HG02970 (cell line): ENCODE measurements around the gene SLC2A8.

Experiments
- ATAC-seq: cut with Tn5 transposase; IDR thresholded peaks from one replicate; pipeline ENCODE4 v1.9.1; 2021; ENCODE audit warnings: mild to moderate bottlenecking, moderate library complexity, moderate number of reproducible peaks; ENCODE audit not compliant: unreplicated experiment, low FRiP score

SLC2A8 gene, protein sequence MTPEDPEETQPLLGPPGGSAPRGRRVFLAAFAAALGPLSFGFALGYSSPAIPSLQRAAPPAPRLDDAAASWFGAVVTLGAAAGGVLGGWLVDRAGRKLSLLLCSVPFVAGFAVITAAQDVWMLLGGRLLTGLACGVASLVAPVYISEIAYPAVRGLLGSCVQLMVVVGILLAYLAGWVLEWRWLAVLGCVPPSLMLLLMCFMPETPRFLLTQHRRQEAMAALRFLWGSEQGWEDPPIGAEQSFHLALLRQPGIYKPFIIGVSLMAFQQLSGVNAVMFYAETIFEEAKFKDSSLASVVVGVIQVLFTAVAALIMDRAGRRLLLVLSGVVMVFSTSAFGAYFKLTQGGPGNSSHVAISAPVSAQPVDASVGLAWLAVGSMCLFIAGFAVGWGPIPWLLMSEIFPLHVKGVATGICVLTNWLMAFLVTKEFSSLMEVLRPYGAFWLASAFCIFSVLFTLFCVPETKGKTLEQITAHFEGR

DNA sequence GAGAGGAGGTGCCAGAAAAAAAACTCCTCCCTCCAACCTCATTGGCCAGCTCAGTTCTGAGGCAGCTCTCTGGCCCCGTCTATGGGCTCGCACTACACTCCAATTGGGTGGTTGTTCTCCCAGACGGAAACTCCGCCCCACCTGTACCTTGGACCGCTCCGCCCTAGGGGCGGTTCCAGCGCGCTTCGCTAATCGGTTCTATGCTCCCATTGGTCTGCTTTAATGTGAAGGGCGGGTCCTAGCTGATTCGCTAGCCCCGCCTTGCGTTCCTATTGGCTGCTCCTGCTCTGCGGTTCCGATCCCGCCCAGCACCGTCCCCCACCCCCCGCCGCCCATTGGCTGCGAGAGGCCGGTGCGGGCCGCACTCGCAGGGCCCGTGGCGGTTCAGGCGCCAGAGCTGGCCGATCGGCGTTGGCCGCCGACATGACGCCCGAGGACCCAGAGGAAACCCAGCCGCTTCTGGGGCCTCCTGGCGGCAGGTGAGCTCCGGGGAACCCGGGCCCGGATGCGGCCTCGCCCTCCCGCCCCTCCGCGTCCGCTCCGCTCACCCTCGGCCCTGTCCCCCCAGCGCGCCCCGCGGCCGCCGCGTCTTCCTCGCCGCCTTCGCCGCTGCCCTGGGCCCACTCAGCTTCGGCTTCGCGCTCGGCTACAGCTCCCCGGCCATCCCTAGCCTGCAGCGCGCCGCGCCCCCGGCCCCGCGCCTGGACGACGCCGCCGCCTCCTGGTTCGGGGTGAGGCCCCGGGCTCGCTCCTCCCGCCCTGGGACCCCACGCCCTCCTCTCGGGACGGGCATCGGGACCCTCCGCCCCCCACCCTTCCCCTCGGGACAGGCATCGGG lies at the start of gene SLC2A8:
Gene SLC2A8, plus strand, starts transcription at position 362 of the 838 bp plus-strand sequence. Its CDS starts 62 bp downstream, at position 424.
- peak; percentile 95 for ATAC-seq

DNA sequence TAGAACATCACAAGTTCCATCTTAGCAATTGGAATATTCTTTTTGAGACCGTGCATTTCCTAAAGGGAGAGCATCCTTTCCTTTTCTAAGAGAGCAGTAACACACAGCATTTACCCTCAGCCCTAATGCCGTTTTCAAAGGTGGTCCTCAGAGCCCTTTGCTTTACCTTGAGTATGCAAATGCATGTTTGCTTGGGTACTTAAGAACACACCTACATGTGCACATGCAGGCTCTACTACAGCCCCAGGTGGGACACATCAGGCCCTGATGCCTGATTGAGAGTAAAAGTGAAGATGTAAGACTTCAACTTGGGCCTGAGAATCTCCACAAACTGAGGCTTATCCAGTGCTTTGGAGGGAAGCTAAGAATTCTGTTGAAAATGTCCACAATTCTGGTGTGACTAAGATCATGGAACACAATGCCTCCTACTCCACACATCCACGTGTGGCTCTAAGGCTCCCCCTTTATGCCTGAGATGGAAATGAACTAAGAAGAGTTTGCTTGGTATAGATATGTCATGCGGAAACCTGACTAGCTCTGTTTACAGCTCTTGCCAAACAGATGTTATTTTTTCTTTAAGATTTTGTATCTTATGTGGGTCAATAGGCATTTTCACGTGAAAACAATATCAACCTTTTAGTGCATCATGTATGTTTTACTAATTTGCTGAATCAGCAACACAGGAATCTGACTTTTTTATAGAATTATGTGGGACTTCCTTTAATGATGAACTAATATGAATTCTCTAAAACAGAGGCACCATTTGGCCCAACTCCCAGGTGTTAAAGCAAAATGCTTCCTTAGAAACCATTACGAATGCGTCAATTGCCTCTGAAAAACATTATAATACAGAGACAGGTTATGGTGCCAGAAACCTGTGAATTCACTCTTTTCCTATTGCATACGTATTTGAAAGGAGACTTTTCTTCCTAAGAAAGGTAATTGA lies 48.9 kb upstream of the SLC2A8 start:
- ATAC-seq = no peak

DNA sequence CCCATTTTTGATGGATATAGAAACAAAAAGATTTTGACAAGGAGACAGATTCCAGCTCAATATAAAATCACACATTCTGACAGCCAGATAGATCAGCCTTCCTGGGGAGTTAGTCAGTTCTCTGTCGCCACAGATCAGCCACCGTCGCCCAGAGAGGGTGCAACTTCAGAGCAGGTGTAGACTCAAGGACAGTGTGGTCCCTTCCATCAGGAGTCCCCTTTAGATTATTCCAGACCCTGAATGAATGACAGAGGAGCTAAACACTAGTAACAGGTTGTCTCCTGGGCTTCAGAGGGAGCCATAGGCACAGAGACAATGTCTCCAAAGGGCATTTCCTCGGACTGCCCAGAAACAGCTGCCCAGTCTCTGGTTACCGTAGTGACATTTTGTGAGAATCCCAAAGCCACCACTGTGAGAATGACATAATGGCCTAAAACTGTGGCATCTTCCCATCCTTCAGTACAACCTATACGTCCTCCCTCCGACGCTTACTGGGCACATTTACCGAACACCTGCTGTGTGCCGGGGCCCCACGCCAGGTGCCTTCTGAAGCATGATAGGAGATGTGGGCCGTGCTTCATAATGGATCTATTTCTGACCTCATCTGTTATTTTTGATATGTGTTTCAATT lies 47.4 kb upstream of the SLC2A8 start:
- ATAC-seq = no peak

DNA sequence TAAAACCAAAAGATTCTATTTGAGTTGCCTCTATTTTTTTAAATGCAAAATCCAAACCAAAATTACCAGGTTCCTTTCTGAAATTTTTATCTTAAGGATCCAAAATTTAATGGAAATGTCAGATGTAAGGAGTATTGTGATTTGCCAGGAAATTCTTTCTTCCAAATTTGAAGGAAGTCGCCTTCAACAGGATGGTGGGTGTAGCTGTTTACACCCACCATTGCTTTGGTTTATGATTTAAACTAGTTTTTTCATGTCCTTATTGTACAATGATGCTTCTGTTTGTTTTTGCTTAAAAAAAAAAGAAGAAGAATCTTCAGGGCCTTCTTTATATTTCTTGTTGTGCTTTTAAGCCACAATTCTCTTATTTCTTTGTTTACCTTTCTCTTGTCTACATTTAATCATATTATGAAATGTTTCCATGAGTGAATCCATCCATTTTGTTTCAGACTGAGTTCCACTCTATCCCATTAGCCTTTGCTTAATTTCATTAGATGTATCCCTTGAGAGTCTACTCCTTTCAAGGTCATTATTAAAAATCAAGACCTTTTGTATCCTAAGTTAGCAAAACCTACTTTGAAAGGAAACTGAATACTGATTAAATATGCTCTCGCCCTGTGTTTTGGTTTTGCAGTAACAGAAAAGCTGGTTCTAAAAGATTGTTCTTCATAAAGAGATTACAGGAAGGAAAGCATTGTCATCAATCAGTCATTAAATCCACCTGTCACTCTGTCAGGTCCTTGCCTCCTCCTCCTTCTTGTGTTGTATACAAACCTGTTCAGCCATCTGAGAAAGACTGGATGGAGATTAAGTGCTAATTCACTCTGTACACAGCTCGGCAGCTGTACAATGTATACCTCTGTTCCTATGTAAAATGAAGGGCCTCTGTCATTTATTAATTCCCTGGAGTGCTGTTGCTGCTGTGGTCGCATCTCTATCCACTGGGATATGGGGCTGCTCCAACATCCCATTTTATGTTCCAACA lies 45.5 kb upstream of the SLC2A8 start:
- no peak for ATAC-seq

GRCh38 chr9:127353882-127354281 lies 43.1 kb upstream of the SLC2A8 start:
- ATAC-seq = no peak

GRCh38 chr9:127356906-127357305 lies 40.1 kb upstream of the SLC2A8 start:
- ATAC-seq = no peak

GRCh38 chr9:127358023-127358535 lies 38.9 kb upstream of the SLC2A8 start:
- no peak for ATAC-seq

DNA sequence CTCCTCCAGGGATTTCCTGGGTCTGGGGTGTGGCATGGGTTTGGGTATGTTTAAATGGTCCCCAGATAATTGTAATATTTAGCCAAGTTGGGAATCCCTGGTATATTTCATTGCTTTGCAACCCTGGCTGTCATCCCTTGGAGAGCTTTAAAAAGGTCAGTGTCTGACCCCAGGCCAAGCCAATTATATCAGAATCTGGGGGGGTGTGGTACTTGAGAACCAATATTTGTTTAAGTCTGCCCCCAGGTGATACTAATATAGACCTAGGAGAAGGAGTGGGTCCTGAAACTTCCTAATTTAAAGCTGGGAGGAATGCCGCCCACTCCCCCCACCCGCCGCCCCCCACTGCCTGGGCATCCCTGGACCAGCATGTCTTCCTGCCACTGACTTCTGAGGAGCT lies 38.2 kb upstream of the SLC2A8 start:
- ATAC-seq = no peak

GRCh38 chr9:127360250-127360649 lies 36.7 kb upstream of the SLC2A8 start:
- no peak for ATAC-seq

GRCh38 chr9:127360829-127361228 lies 36.1 kb upstream of the SLC2A8 start:
- no peak for ATAC-seq

DNA sequence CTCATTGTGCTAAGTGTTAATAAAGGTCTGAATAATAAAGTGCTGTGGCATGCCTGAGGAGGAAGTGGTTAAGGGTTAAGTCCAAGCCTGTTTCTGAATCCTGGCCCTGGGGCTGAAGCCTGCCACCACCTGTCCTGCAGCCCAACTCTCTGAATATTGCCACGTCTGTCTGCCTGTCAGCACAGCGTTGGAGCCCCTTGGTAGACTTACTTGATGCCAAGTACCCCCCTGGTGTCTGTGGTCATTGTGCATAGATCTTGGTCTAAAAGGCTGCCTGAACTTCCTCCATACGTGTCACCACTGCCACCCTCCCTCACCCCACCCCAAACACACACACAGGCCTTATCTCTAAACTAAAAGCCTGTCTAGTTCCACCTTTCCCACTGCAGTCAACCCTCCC lies 35.4 kb upstream of the SLC2A8 start:
- no peak for ATAC-seq

- ATAC-seq = no peak
These were observed 34.1 kb upstream of the SLC2A8 start for GRCh38 chr9:127362829-127363228.

- no peak for ATAC-seq
These were observed 31.5 kb upstream of the SLC2A8 start for GRCh38 chr9:127365461-127365860.

DNA sequence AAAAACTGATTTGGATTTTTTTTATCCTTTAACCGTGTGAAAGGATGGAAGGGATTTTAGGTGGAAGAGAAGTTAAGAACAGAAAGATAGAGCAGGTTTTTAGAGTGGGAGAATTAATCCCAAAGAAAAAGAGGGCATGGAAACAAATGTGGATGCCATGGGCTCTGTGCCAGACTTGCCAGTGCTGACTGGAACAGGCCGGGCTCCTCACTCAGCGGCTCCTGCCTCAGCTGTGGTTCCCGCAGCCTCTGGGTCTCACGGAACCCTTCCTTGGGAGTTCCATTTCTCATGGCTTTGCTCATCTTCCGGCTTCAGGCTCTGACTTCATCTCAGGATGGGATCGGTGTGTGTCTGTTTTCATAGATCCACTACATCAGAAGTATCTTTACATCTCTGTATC lies 30.4 kb upstream of the SLC2A8 start:
- ATAC-seq = no peak

GRCh38 chr9:127368852-127369402 lies 28.0 kb upstream of the SLC2A8 start:
- ATAC-seq = no peak

DNA sequence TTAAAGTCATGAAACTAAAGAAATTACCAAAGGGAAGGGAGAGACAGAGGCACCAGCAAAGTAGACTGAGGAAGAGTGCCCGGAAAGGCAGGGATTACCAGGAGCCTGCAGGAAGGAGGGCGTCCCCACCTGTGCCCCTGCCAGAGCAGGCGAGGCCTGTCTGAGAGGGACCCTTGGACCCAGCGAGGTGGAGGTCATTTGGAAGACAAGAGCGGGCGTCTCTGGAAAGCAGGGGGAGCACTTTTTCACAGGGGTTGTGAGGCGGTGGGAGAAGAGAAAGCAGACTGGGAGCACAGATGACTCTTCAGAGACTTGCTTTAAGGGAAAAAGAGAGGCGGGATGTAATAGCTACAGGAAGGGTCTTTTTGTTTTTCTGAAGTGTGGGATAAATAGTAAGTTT lies 27.5 kb upstream of the SLC2A8 start:
- ATAC-seq = no peak

DNA sequence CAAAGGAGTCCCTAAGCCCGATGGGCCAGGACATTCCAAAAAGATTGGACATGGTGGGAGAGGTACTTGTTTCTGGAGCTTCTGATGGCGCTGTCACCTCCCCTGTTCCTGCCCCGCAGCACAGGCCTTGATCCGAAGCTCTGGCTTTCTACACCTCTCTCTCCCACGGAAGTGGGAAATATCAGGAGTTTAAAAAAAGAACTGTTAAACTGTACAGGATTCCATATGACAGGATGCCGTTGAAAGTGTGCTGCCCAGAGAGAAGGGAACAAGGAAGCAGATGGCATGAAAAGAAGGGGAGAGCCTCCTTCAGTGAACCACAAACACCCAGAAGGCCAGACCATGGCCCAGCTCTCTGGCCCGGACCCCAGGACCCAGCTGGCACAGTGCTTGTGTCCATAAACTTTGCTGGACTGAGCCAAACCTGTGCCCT lies 26.8 kb upstream of the SLC2A8 start:
- ATAC-seq = no peak
